Loucy (cell line): ENCODE data around the gene PCGF6.

Source experiments
- EZH2phosphoT487 ChIP-seq: fragments of 200-600 bp; IDR thresholded peaks from 2 replicates; pipeline ENCODE4 v1.6.1; 2018; ENCODE audit warnings: antibody characterized with exemption, mild to moderate bottlenecking, moderate library complexity, borderline replicate concordance
- TF ChIP-seq, protein P1 (sequence below): fragments of 200-600 bp; sonication (generic); conservative IDR thresholded peaks from 2 replicates; pipeline ENCODE4 v1.5.1; 2014; ENCODE audit warnings: mild to moderate bottlenecking, antibody characterized with exemption, low read length

DNA sequence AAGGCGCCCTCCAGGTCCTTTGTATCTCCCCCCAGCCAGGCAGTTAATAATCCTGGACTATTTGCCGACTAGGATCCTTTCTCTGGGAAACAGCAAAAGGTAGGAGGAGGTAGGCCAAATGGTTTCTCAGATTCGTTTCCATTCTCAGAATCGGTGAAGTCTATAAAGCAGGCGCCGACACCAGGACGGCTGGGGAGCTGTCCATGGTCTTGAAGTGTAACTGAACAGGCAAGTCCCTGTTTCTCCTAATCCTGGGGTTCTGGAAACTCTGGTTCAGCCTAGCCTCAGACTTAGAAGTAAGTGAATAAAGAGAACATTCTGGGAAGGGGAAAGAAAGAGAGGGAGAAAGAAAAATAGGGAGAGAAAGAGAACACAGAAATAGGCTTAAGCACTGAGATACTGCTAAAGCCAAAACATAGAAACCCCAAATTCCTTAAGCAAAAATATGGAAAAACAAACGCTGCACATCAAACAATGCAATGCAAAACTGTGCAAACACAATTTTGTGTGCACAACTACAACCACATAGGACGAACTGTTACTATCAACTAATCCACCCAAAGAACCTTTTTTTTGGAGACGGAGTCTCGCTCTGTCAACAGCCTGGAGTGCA, 85.1 kb downstream of the PCGF6 start:
- TF ChIP-seq, protein P1, sequence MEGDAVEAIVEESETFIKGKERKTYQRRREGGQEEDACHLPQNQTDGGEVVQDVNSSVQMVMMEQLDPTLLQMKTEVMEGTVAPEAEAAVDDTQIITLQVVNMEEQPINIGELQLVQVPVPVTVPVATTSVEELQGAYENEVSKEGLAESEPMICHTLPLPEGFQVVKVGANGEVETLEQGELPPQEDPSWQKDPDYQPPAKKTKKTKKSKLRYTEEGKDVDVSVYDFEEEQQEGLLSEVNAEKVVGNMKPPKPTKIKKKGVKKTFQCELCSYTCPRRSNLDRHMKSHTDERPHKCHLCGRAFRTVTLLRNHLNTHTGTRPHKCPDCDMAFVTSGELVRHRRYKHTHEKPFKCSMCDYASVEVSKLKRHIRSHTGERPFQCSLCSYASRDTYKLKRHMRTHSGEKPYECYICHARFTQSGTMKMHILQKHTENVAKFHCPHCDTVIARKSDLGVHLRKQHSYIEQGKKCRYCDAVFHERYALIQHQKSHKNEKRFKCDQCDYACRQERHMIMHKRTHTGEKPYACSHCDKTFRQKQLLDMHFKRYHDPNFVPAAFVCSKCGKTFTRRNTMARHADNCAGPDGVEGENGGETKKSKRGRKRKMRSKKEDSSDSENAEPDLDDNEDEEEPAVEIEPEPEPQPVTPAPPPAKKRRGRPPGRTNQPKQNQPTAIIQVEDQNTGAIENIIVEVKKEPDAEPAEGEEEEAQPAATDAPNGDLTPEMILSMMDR: no peak
- no peak for TF ChIP-seq EZH2phosphoT487
